Activated T-helper 2 cell treated with anti-CD3 and anti-CD28 coated beads, Interferon-gamma antibody, Interleukin-2, Interleukin-4, amounts not matched to agents 10 μg/mL and 5 μg/mL and 100 μg/mL, durations not matched to agents 14 hours and 24 hours and 36 hours (primary cell): ENCODE data around the gene KRTAP20-1. TPM values are rescaled to one million over a fixed set of nuclear protein-coding genes. Genes with fewer than 3 reads are reported as not detected.

ENCODE experiments used
- DNase-seq: peaks from one replicate; pipeline ENCODE4 v3.0.0; 2021; ENCODE audit warnings: low spot score
- H3K27ac Mint-ChIP-seq: one replicate; pipeline ENCODE4 v1.8.0; 2021; ENCODE audit warnings: mixed read lengths
- H3K27me3 Mint-ChIP-seq: one replicate; pipeline ENCODE4 v1.8.0; 2021; ENCODE audit warnings: low read depth, mixed read lengths
- H3K36me3 Mint-ChIP-seq: one replicate; pipeline ENCODE4 v1.8.0; 2021; ENCODE audit warnings: low read depth, mixed read lengths
- H3K4me1 Mint-ChIP-seq: one replicate; pipeline ENCODE4 v1.8.0; 2021; ENCODE audit warnings: low read depth, mixed read lengths
- H3K4me3 Mint-ChIP-seq: one replicate; pipeline ENCODE4 v1.8.0; 2021; ENCODE audit warnings: low read depth, mild to moderate bottlenecking, moderate library complexity, mixed read lengths
- H3K9me3 Mint-ChIP-seq: one replicate; pipeline ENCODE4 v1.8.0; 2021; ENCODE audit warnings: mixed read lengths
- intact Hi-C: fragments of 100-400 bp; cut with micrococcal nuclease; formaldehyde crosslinking; loops from one replicate; pipeline ENCODE4 v1.15.1; 2023
- total RNA-seq: library from RNA; stranded (reverse); gene quantifications from 2 replicates; pipeline ENCODE4 v1.2.3, GENCODE V29; 2022

Gene KRTAP20-1
- total RNA-seq = not detected in 2 replicates

GRCh38 chr21:30616125-30616524, at the start of gene KRTAP20-1:
Gene KRTAP20-1, plus strand, starts transcription at chr21:30616425. Its CDS starts 30 bp downstream, at chr21:30616455.
- no peak for DNase-seq
- Mint-ChIP-seq H3K36me3 (no peaks in the 10 kb centered on the region), H3K4me3 (no peak within 1 kb of the TSS), H3K4me1 (no peaks in the 10 kb centered on the region), H3K9me3 (peaks cover 4% of the 10 kb centered on the region), H3K27ac (no peak within 1 kb of the TSS), H3K27me3 (no peaks in the 10 kb centered on the region)
- intact Hi-C loops = no loop called here

- Mint-ChIP-seq H3K27me3 (no peaks in the 10 kb centered on the region), H3K9me3 (no peaks in the 10 kb centered on the region), H3K36me3 (no peaks in the 10 kb centered on the region)
Measured at GRCh38 chr21:30567617-30568016, 48.6 kb upstream of the KRTAP20-1 start.

GRCh38 chr21:30577766-30578165, 38.5 kb upstream of the KRTAP20-1 start:
- Mint-ChIP-seq H3K4me3 (no peak overlapping the region), H3K27me3 (no peaks in the 10 kb centered on the region), H3K4me1 (peaks cover 3% of the 10 kb centered on the region), H3K9me3 (no peaks in the 10 kb centered on the region), H3K36me3 (no peaks in the 10 kb centered on the region), H3K27ac (no peak overlapping the region)
- intact Hi-C loops = no loop called here
- DNase-seq = no peak

More at GRCh38 chr21:30567617-30568016, 48.6 kb upstream of the KRTAP20-1 start:
- intact Hi-C loops = no loop called here
- Mint-ChIP-seq H3K4me1 (no peaks in the 10 kb centered on the region), H3K4me3 (no peak overlapping the region), H3K27ac (no peak overlapping the region)
- DNase-seq = no peak

GRCh38 chr21:30579346-30579745, 36.9 kb upstream of the KRTAP20-1 start:
- H3K4me3 Mint-ChIP-seq = no peak overlapping the region
- H3K27ac Mint-ChIP-seq = no peak overlapping the region
- H3K36me3 Mint-ChIP-seq = no peaks in the 10 kb centered on the region
- no peak for DNase-seq
- intact Hi-C loops = no loop called here
- no peaks in the 10 kb centered on the region for H3K27me3 Mint-ChIP-seq
- H3K9me3 Mint-ChIP-seq = no peaks in the 10 kb centered on the region
- H3K4me1 Mint-ChIP-seq = peaks cover 3% of the 10 kb centered on the region

- H3K36me3 Mint-ChIP-seq = no peaks in the 10 kb centered on the region
- H3K27ac Mint-ChIP-seq = no peak overlapping the region
- no peak overlapping the region for H3K4me3 Mint-ChIP-seq
- peaks cover 3% of the 10 kb centered on the region for H3K4me1 Mint-ChIP-seq
- H3K27me3 Mint-ChIP-seq = peaks cover 5% of the 10 kb centered on the region
- intact Hi-C loops = no loop called here
- no peaks in the 10 kb centered on the region for H3K9me3 Mint-ChIP-seq
- DNase-seq = no peak
Measured at GRCh38 chr21:30580132-30580531, 36.1 kb upstream of the KRTAP20-1 start.

GRCh38 chr21:30582870-30583269, 33.4 kb upstream of the KRTAP20-1 start:
- Mint-ChIP-seq H3K4me1 (no peaks in the 10 kb centered on the region), H3K36me3 (no peaks in the 10 kb centered on the region), H3K27me3 (peaks cover 5% of the 10 kb centered on the region), H3K4me3 (no peak overlapping the region), H3K9me3 (no peaks in the 10 kb centered on the region), H3K27ac (no peak overlapping the region)
- no peak for DNase-seq
- intact Hi-C loops = no loop called here

GRCh38 chr21:30590297-30590696, 25.9 kb upstream of the KRTAP20-1 start, which contains the start of gene KRTAP22-2:
Gene KRTAP22-2, minus strand, starts transcription at chr21:30590397.
- H3K4me1 Mint-ChIP-seq = peaks cover 3% of the 10 kb centered on the region
- no peaks in the 10 kb centered on the region for H3K36me3 Mint-ChIP-seq
- H3K9me3 Mint-ChIP-seq = no peaks in the 10 kb centered on the region
- intact Hi-C loops = no loop called here
- H3K4me3 Mint-ChIP-seq = no peak within 1 kb of the TSS
- H3K27me3 Mint-ChIP-seq = peaks cover 4% of the 10 kb centered on the region
- no peak for DNase-seq
- no peak within 1 kb of the TSS for H3K27ac Mint-ChIP-seq

- intact Hi-C loops = no loop called here
Measured at GRCh38 chr21:30592140-30592539, 24.1 kb upstream of the KRTAP20-1 start, which contains the start of gene KRTAP6-3. Gene KRTAP6-3, plus strand, starts transcription at chr21:30592440. Its CDS starts 6 bp downstream, at chr21:30592446.

GRCh38 chr21:30598802-30599201, 17.4 kb upstream of the KRTAP20-1 start, which contains the start of gene KRTAP6-2:
Gene KRTAP6-2, minus strand, starts transcription at chr21:30598902. Its CDS starts 28 bp downstream, at chr21:30598874.
- intact Hi-C loops = no loop called here
- no peaks in the 10 kb centered on the region for H3K27me3 Mint-ChIP-seq
- H3K4me3 Mint-ChIP-seq = no peak within 1 kb of the TSS
- no peaks in the 10 kb centered on the region for H3K4me1 Mint-ChIP-seq
- no peaks in the 10 kb centered on the region for H3K36me3 Mint-ChIP-seq
- peaks cover 11% of the 10 kb centered on the region for H3K9me3 Mint-ChIP-seq
- DNase-seq = no peak
- H3K27ac Mint-ChIP-seq = no peak within 1 kb of the TSS

More at GRCh38 chr21:30592140-30592539, 24.1 kb upstream of the KRTAP20-1 start, which contains the start of gene KRTAP6-3:
- Mint-ChIP-seq H3K27ac (no peak within 1 kb of the TSS), H3K4me3 (no peak within 1 kb of the TSS), H3K4me1 (peaks cover 3% of the 10 kb centered on the region), H3K36me3 (no peaks in the 10 kb centered on the region), H3K27me3 (peaks cover 4% of the 10 kb centered on the region), H3K9me3 (no peaks in the 10 kb centered on the region)
- DNase-seq = no peak

GRCh38 chr21:30600787-30601186, 15.4 kb upstream of the KRTAP20-1 start, which contains the start of gene KRTAP22-1:
Gene KRTAP22-1, plus strand, starts transcription at chr21:30601087.
- Mint-ChIP-seq H3K27ac (no peak within 1 kb of the TSS), H3K9me3 (peaks cover 11% of the 10 kb centered on the region), H3K4me3 (no peak within 1 kb of the TSS), H3K4me1 (no peaks in the 10 kb centered on the region), H3K36me3 (no peaks in the 10 kb centered on the region), H3K27me3 (no peaks in the 10 kb centered on the region)
- intact Hi-C loops = no loop called here
- no peak for DNase-seq

- DNase-seq = no peak
- Mint-ChIP-seq H3K27ac (no peak overlapping the region), H3K4me3 (no peak overlapping the region), H3K4me1 (no peaks in the 10 kb centered on the region), H3K36me3 (no peaks in the 10 kb centered on the region), H3K9me3 (peaks cover 23% of the 10 kb centered on the region), H3K27me3 (no peaks in the 10 kb centered on the region)
- intact Hi-C loops = no loop called here
Measured at GRCh38 chr21:30605968-30606367, 10.3 kb upstream of the KRTAP20-1 start.

GRCh38 chr21:30612132-30612531, 4.1 kb upstream of the KRTAP20-1 start:
- peaks cover 17% of the 10 kb centered on the region for H3K9me3 Mint-ChIP-seq

GRCh38 chr21:30613836-30614235, 2.4 kb upstream of the KRTAP20-1 start, which contains the start of gene KRTAP6-1:
Gene KRTAP6-1, minus strand, starts transcription at chr21:30613930. Its CDS starts 26 bp downstream, at chr21:30613904.
- Mint-ChIP-seq H3K27ac (no peak within 1 kb of the TSS), H3K4me1 (no peaks in the 10 kb centered on the region), H3K4me3 (no peak within 1 kb of the TSS), H3K9me3 (peaks cover 14% of the 10 kb centered on the region), H3K27me3 (no peaks in the 10 kb centered on the region), H3K36me3 (no peaks in the 10 kb centered on the region)
- no peak for DNase-seq
- intact Hi-C loops = no loop called here

More at GRCh38 chr21:30612132-30612531, 4.1 kb upstream of the KRTAP20-1 start:
- no peaks in the 10 kb centered on the region for H3K27me3 Mint-ChIP-seq
- no peak overlapping the region for H3K27ac Mint-ChIP-seq
- H3K36me3 Mint-ChIP-seq = no peaks in the 10 kb centered on the region
- intact Hi-C loops = no loop called here
- no peak for DNase-seq
- no peak overlapping the region for H3K4me3 Mint-ChIP-seq
- H3K4me1 Mint-ChIP-seq = no peaks in the 10 kb centered on the region
